ENCODE results near the gene PRKN.

- TF ChIP-seq CTCF (IDR thresholded peaks at IDR 0.05; ENCODE audit: low read depth, low read length) (no peak), EZH2phosphoT487 (IDR thresholded peaks at IDR 0.05; ENCODE audit: low read depth) (no peak)
These were observed 1280.6 kb downstream of the PRKN start for GRCh38 chr6:161446949-161447348.

Measured in OCI-LY3 (cell line).